Daoy (cell line): Measurements from ENCODE around the gene UBALD2. TPM values are rescaled to one million over a fixed set of nuclear protein-coding genes. Genes with fewer than 3 reads are reported as not detected.
"Not testable (repeated sequence)": the region's sequence is repeated elsewhere in the genome, so short reads cannot be mapped to it uniquely, and the experiment has no call there.

Experiments used
- DNase-seq: peaks from one replicate; pipeline ENCODE4 v3.0.0-alpha.2; 2015; ENCODE audit warnings: low read depth
- total RNA-seq: library from RNA; depleted of rRNA; stranded (reverse); fragments of >200 nt; shearing (Covaris generic); gene quantifications from 2 replicates; pipeline ENCODE4 v1.2.3, GENCODE V29; 2014

The UBALD2 gene
- total RNA-seq, 1 experiment from 2014 or later, result 11.5 TPM

- not testable (repeated sequence) for DNase-seq
These were observed 20.4 kb upstream of the UBALD2 start for GRCh38 chr17:76244721-76245120.

GRCh38 chr17:76246080-76247066, 18.8 kb upstream of the UBALD2 start:
- DNase-seq, result no peak

- no peak for DNase-seq
These were observed 17.8 kb upstream of the UBALD2 start for GRCh38 chr17:76247304-76247703.

GRCh38 chr17:76248013-76248782, 16.9 kb upstream of the UBALD2 start:
- DNase-seq, result no peak

GRCh38 chr17:76250141-76250540, 15.0 kb upstream of the UBALD2 start:
- DNase-seq, result no peak

GRCh38 chr17:76251478-76252039, 13.6 kb upstream of the UBALD2 start:
- no peak for DNase-seq

GRCh38 chr17:76252040-76252954, 12.9 kb upstream of the UBALD2 start:
- peak; percentile 73 for DNase-seq

GRCh38 chr17:76252967-76253766, 12.0 kb upstream of the UBALD2 start:
- not testable (repeated sequence) for DNase-seq

- no peak for DNase-seq
These were observed 11.3 kb upstream of the UBALD2 start for GRCh38 chr17:76253841-76254240.

GRCh38 chr17:76254275-76254674, 10.9 kb upstream of the UBALD2 start:
- no peak for DNase-seq

- no peak for DNase-seq
These were observed 9.2 kb upstream of the UBALD2 start for GRCh38 chr17:76255801-76256429.

- not testable (repeated sequence) for DNase-seq
These were observed 8.6 kb upstream of the UBALD2 start for GRCh38 chr17:76256430-76257050.

GRCh38 chr17:76260220-76260619, 4.9 kb upstream of the UBALD2 start:
- no peak for DNase-seq

GRCh38 chr17:76260669-76261068, 4.5 kb upstream of the UBALD2 start:
- DNase-seq, result no peak

GRCh38 chr17:76261421-76262215, 3.5 kb upstream of the UBALD2 start:
- DNase-seq, result peak; percentile 54

GRCh38 chr17:76262732-76263344, 2.3 kb upstream of the UBALD2 start:
- peak; percentile 75 for DNase-seq

GRCh38 chr17:76263896-76264295, 1.3 kb upstream of the UBALD2 start:
- no peak for DNase-seq

- DNase-seq, result no peak
These were observed 758 bp upstream of the UBALD2 start for GRCh38 chr17:76264425-76264754.
